Uterus (tissue), 4 donors: ENCODE results near the gene MYL10. TPM values are rescaled to one million over a fixed set of nuclear protein-coding genes. Genes with fewer than 3 reads are reported as not detected.

ENCODE experiments used
- DNase-seq, 2 donors: peaks; one replicate each; pipeline ENCODE4 v3.0.0-alpha.2; 2019 to 2020
- H3K27ac ChIP-seq, 2 donors: fragments of 200-600 bp; sonication (generic); 1 replicate in 1 of 2; 2 replicates in 1 of 2; pipeline ENCODE4 v1.5.1; 2016 to 2018
- H3K27me3 ChIP-seq, 2 donors: fragments of 200-600 bp; sonication (generic); one replicate each; pipeline ENCODE4 v1.5.1; 2018 to 2019; ENCODE audit warnings: control low read depth in 1 of 2
- H3K36me3 ChIP-seq, 2 donors: fragments of 200-600 bp; sonication (generic); one replicate each; pipeline ENCODE4 v1.5.1; 2019; ENCODE audit warnings: control low read depth in 1 of 2
- H3K4me1 ChIP-seq, 2 donors: fragments of 200-600 bp; sonication (generic); one replicate each; pipeline ENCODE4 v1.5.1; 2018 to 2019; ENCODE audit warnings: control low read depth in 1 of 2
- H3K4me3 ChIP-seq, 2 donors: fragments of 200-600 bp; sonication (generic); 1 replicate in 1 of 2; 2 replicates in 1 of 2; pipeline ENCODE4 v1.5.1; 2018 to 2019; ENCODE audit warnings: mild to moderate bottlenecking in 1 of 2
- H3K9me3 ChIP-seq, 2 donors: fragments of 200-600 bp; sonication (generic); one replicate each; pipeline ENCODE4 v1.5.1; 2019; ENCODE audit warnings: control low read depth in 1 of 2
- CTCF ChIP-seq, 4 experiments: fragments of 200-600 bp in 2 of 4; fragments of 450-650 bp in 2 of 4; sonication (generic) in 2 of 4; IDR thresholded peaks; one replicate each; pipeline ENCODE4 v1.5.1; 2016 to 2019; ENCODE audit warnings: antibody characterized with exemption in 4 of 4, mild to moderate bottlenecking in 2 of 4, moderate library complexity in 1 of 4
- POLR2A ChIP-seq, 2 donors: fragments of 450-650 bp; IDR thresholded peaks; one replicate each; pipeline ENCODE4 v1.6.1; 2016; ENCODE audit warnings: antibody characterized with exemption in 2 of 2, mild to moderate bottlenecking in 1 of 2, moderate library complexity in 1 of 2
- intact Hi-C: fragments of 100-400 bp; cut with DNase I; formaldehyde crosslinking; loops from one replicate; pipeline ENCODE4 v1.15.1; 2023; ENCODE audit warnings: low total_unique reads
- total RNA-seq, 4 donors: library from RNA; depleted of rRNA in 3 of 4; stranded (reverse); fragments of >200 nt in 3 of 4; gene quantifications; one replicate each; pipeline versions ENCODE4 v1.1.0 to v1.2.4, GENCODE V29; 2014 to 2023
- donor health status: DM: yes; HTN: yes; CAD: no.

MYL10 gene
- total RNA-seq, 4 donors from 2014 or later = not detected

GRCh38 chr7:101595766-101596537 lies 33.1 kb downstream of the MYL10 start:
- DNase-seq = no peak
- Histone ChIP-seq H3K27me3 (no peaks in the 10 kb centered on the region), H3K27ac (no peak overlapping the region), H3K36me3 (no peaks in the 10 kb centered on the region), H3K4me1 (no peaks in the 10 kb centered on the region), H3K4me3 (no peak overlapping the region), H3K9me3 (no peaks in the 10 kb centered on the region)
- no peak for TF ChIP-seq CTCF (IDR thresholded peaks at IDR 0.05)
- TF ChIP-seq POLR2A (IDR thresholded peaks at IDR 0.05) = no peak
- intact Hi-C loops = no loop called here

- no peaks in the 10 kb centered on the region for H3K9me3 ChIP-seq
- H3K27ac ChIP-seq = no peak overlapping the region
- no peaks in the 10 kb centered on the region for H3K36me3 ChIP-seq
- no peak for DNase-seq
- no peak overlapping the region for H3K4me3 ChIP-seq
- TF ChIP-seq CTCF (IDR thresholded peaks at IDR 0.05) (no peak), POLR2A (IDR thresholded peaks at IDR 0.05) (no peak)
- H3K27me3 ChIP-seq = no peaks in the 10 kb centered on the region
- no peaks in the 10 kb centered on the region for H3K4me1 ChIP-seq
- intact Hi-C loops = no loop called here
Measured at GRCh38 chr7:101595246-101595645, 33.9 kb downstream of the MYL10 start.

- Histone ChIP-seq H3K4me1 (no peaks in the 10 kb centered on the region), H3K9me3 (no peaks in the 10 kb centered on the region), H3K27me3 (no peaks in the 10 kb centered on the region), H3K27ac (no peak overlapping the region), H3K4me3 (no peak overlapping the region), H3K36me3 (no peaks in the 10 kb centered on the region)
- DNase-seq = no peak
- intact Hi-C loops = no loop called here
- TF ChIP-seq CTCF (IDR thresholded peaks at IDR 0.05) (no peak), POLR2A (IDR thresholded peaks at IDR 0.05) (no peak)
Measured at GRCh38 chr7:101594790-101595189, 34.3 kb downstream of the MYL10 start.

GRCh38 chr7:101593556-101593955 lies 35.5 kb downstream of the MYL10 start:
- no peak for DNase-seq
- H3K27me3 ChIP-seq = no peaks in the 10 kb centered on the region
- intact Hi-C loops = no loop called here
- no peaks in the 10 kb centered on the region for H3K36me3 ChIP-seq
- no peak overlapping the region for H3K4me3 ChIP-seq
- H3K9me3 ChIP-seq = no peaks in the 10 kb centered on the region
- H3K4me1 ChIP-seq = no peaks in the 10 kb centered on the region
- TF ChIP-seq POLR2A (IDR thresholded peaks at IDR 0.05) (no peak), CTCF (IDR thresholded peaks at IDR 0.05) (no peak)
- H3K27ac ChIP-seq = no peak overlapping the region

DNA sequence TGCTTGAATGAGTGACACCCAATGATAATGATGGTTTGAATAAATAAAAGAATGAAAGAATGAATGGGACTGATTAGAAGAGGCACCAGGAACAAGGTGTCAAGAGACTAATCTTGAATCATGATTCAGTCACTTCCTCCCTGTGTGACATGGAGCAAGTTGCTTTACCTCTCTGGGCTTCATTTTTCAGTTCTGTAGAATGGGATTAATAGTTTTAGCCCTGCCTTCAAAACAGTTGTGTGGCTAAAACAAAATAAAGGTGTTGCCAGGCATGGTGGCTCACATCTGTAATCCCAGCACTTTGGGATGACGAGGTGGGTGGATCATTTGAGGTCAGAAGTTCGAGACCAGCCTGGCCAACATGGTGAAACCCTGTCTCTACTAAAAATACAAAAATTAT lies 37.6 kb downstream of the MYL10 start:
- no peak for DNase-seq
- intact Hi-C loops = no loop called here
- H3K9me3 ChIP-seq = no peaks in the 10 kb centered on the region
- H3K4me1 ChIP-seq = no peaks in the 10 kb centered on the region
- no peaks in the 10 kb centered on the region for H3K36me3 ChIP-seq
- no peak overlapping the region for H3K27ac ChIP-seq
- no peak for TF ChIP-seq CTCF (IDR thresholded peaks at IDR 0.05)
- TF ChIP-seq POLR2A (IDR thresholded peaks at IDR 0.05) = no peak
- H3K27me3 ChIP-seq = no peaks in the 10 kb centered on the region
- H3K4me3 ChIP-seq = no peak overlapping the region
